ENCODE measurements around the gene ZNF552. TPM values are rescaled to one million over a fixed set of nuclear protein-coding genes. Genes with fewer than 3 reads are reported as not detected.

The ZNF552 gene
- total RNA-seq, 5 donors from 2014 or later (not counting 1 experiment from before 2014, with no cell fraction given), result 12.7 to 18.9 (median 16.2) TPM

Other genes starting within 250 kb of the ZNF552 start
- gene ZNF416, start 236.0 kb downstream of the ZNF552 start, total RNA-seq, result 10 to 100 TPM in 3 of 5 donors, 1 to 10 TPM in 2; 5.6 to 11.1 (median 10.0) TPM
- 10 to 100 TPM in 2 of 5 donors, 1 to 10 TPM in 3; 4.9 to 10.6 (median 8.2) TPM for gene ZIK1, start 230.8 kb downstream of the ZNF552 start, total RNA-seq
- 1 to 10 TPM; 3.0 to 9.7 (median 9.2) TPM for gene ZNF530, start 215.0 kb downstream of the ZNF552 start, total RNA-seq
- gene ZNF134, start 200.7 kb downstream of the ZNF552 start, total RNA-seq, result 10 to 100 TPM; 16.4 to 31.0 (median 22.3) TPM
- gene ZNF211, start 181.7 kb downstream of the ZNF552 start, total RNA-seq, result 10 to 100 TPM; 30.7 to 40.5 (median 34.7) TPM
- not detected for gene ZSCAN4, start 146.0 kb downstream of the ZNF552 start, total RNA-seq
- 10 to 100 TPM; 10.4 to 18.6 (median 17.2) TPM for gene ZNF551, start 132.9 kb downstream of the ZNF552 start, total RNA-seq
- gene ZNF154, start 105.7 kb downstream of the ZNF552 start, total RNA-seq, result 10 to 100 TPM in 2 of 5 donors, 1 to 10 TPM in 3; 6.3 to 16.2 (median 7.7) TPM
- gene ZNF671, start 87.3 kb downstream of the ZNF552 start, total RNA-seq, result 10 to 100 TPM; 15.2 to 32.8 (median 30.4) TPM
- gene ZNF776, start 68.1 kb downstream of the ZNF552 start, total RNA-seq, result 10 to 100 TPM; 14.3 to 36.5 (median 26.9) TPM
- 10 to 100 TPM; 34.0 to 46.9 (median 40.1) TPM for gene ZNF586, start 45.2 kb downstream of the ZNF552 start, total RNA-seq
- 10 to 100 TPM; 16.5 to 27.7 (median 22.8) TPM for gene ZNF587B, start 15.4 kb upstream of the ZNF552 start, total RNA-seq
- 10 to 100 TPM; 56.6 to 60.5 (median 56.8) TPM for gene ZNF587, start 34.9 kb upstream of the ZNF552 start, total RNA-seq
- 10 to 100 TPM; 22.1 to 38.8 (median 36.2) TPM for gene ZNF814, start 74.1 kb upstream of the ZNF552 start, total RNA-seq
- gene ZNF417, start 101.7 kb upstream of the ZNF552 start, total RNA-seq, result 10 to 100 TPM; 23.6 to 39.7 (median 36.6) TPM
- gene ZNF418, start 120.5 kb upstream of the ZNF552 start, total RNA-seq, result 1 to 10 TPM; 2.3 to 9.0 (median 6.3) TPM
- gene ZNF256, start 132.8 kb upstream of the ZNF552 start, total RNA-seq, result 10 to 100 TPM in 4 of 5 donors, 1 to 10 TPM in 1; 9.7 to 13.6 (median 12.0) TPM
- gene C19orf18, start 159.6 kb upstream of the ZNF552 start, total RNA-seq, result 1 to 10 TPM in 2 of 5 donors, under 1 TPM in 3; 0.66 to 1.2 (median 0.93) TPM
- 10 to 100 TPM in 4 of 5 donors, 1 to 10 TPM in 1; 8.2 to 40.5 (median 26.4) TPM for gene ZNF606, start 187.9 kb upstream of the ZNF552 start, total RNA-seq
- not detected for gene ZSCAN1, start 219.1 kb upstream of the ZNF552 start, total RNA-seq
- 1 to 10 TPM; 1.2 to 2.8 (median 2.1) TPM for gene ZNF135, start 244.4 kb upstream of the ZNF552 start, total RNA-seq

All from T-cell (primary cell).